A549 (cell line): ENCODE results near the gene CPAMD8.
A peak's percentile ranks its signal among the peaks of the same experiment; 100 is the strongest.

Source experiments
- CHD2 ChIP-seq: fragments of 150-350 bp; IDR thresholded peaks from 2 replicates; pipeline ENCODE4 v1.6.1; 2014; ENCODE audit warnings: low read length; ENCODE audit not compliant: partially characterized antibody
- CHD4 ChIP-seq: fragments of 200-600 bp; sonication (generic); IDR thresholded peaks from 2 replicates; pipeline ENCODE4 v1.6.1; 2016; ENCODE audit warnings: antibody characterized with exemption, mild to moderate bottlenecking, borderline replicate concordance
- CTCF ChIP-seq: fragments of >200 bp; sonication (Bioruptor Twin); formaldehyde crosslinking; IDR thresholded peaks from 3 replicates; pipeline ENCODE4 v1.5.1; 2016
- ESRRA ChIP-seq: fragments of 150-350 bp; IDR thresholded peaks from 2 replicates; pipeline ENCODE4 v1.6.1; 2014; ENCODE audit warnings: mild to moderate bottlenecking, low read length, borderline replicate concordance
- JUN ChIP-seq, 2 experiments: fragments of >200 bp; sonication (Bioruptor Twin); formaldehyde crosslinking; IDR thresholded peaks; 2 replicates in 1 of 2; 3 replicates in 1 of 2; pipeline ENCODE4 v1.6.1; 2016 to 2017
- MYC ChIP-seq: IDR thresholded peaks from 2 replicates; pipeline ENCODE4 v1.6.1; 2012; ENCODE audit warnings: mild to moderate bottlenecking, inconsistent platforms, low read length, improper control_type of control experiment, borderline replicate concordance
- POLR2A ChIP-seq: IDR thresholded peaks from 2 replicates; pipeline ENCODE4 v1.6.1; 2012; ENCODE audit warnings: mild to moderate bottlenecking, low read length
- POLR2AphosphoS2 ChIP-seq: conservative IDR thresholded peaks from 2 replicates; pipeline ENCODE4 v1.6.1; 2012; ENCODE audit warnings: low read length, improper control_type of control experiment, inconsistent platforms
- RFX5 ChIP-seq: fragments of 450-650 bp; IDR thresholded peaks from 2 replicates; pipeline ENCODE4 v1.7.1; 2014; ENCODE audit warnings: antibody characterized with exemption, mild to moderate bottlenecking, moderate library complexity
- TF ChIP-seq, protein P1 (sequence below): fragments of 200-600 bp; sonication (generic); IDR thresholded peaks from 2 replicates; pipeline ENCODE4 v1.6.1; 2016; ENCODE audit warnings: antibody characterized with exemption, mild to moderate bottlenecking, moderate library complexity
- TF ChIP-seq, protein P2 (sequence below): fragments of 150-350 bp; IDR thresholded peaks from 2 replicates; pipeline ENCODE4 v1.6.1; 2014; ENCODE audit warnings: low read depth, mild to moderate bottlenecking, low read length
- TF ChIP-seq, protein P3 (sequence below): fragments of 250-450 bp; sonication (Bioruptor Pico); IDR thresholded peaks from 2 replicates; pipeline ENCODE4 v1.5.0; 2021; ENCODE audit warnings: mild to moderate bottlenecking, moderate library complexity, borderline replicate concordance

GRCh38 chr19:17075864-17076542 is 49.4 kb upstream of the CPAMD8 start:
- TF ChIP-seq CTCF = no peak
- no peak for TF ChIP-seq POLR2A
- no peak for TF ChIP-seq RFX5
- TF ChIP-seq, protein P1, sequence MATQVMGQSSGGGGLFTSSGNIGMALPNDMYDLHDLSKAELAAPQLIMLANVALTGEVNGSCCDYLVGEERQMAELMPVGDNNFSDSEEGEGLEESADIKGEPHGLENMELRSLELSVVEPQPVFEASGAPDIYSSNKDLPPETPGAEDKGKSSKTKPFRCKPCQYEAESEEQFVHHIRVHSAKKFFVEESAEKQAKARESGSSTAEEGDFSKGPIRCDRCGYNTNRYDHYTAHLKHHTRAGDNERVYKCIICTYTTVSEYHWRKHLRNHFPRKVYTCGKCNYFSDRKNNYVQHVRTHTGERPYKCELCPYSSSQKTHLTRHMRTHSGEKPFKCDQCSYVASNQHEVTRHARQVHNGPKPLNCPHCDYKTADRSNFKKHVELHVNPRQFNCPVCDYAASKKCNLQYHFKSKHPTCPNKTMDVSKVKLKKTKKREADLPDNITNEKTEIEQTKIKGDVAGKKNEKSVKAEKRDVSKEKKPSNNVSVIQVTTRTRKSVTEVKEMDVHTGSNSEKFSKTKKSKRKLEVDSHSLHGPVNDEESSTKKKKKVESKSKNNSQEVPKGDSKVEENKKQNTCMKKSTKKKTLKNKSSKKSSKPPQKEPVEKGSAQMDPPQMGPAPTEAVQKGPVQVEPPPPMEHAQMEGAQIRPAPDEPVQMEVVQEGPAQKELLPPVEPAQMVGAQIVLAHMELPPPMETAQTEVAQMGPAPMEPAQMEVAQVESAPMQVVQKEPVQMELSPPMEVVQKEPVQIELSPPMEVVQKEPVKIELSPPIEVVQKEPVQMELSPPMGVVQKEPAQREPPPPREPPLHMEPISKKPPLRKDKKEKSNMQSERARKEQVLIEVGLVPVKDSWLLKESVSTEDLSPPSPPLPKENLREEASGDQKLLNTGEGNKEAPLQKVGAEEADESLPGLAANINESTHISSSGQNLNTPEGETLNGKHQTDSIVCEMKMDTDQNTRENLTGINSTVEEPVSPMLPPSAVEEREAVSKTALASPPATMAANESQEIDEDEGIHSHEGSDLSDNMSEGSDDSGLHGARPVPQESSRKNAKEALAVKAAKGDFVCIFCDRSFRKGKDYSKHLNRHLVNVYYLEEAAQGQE = no peak
- no peak for TF ChIP-seq POLR2AphosphoS2
- TF ChIP-seq, protein P2, sequence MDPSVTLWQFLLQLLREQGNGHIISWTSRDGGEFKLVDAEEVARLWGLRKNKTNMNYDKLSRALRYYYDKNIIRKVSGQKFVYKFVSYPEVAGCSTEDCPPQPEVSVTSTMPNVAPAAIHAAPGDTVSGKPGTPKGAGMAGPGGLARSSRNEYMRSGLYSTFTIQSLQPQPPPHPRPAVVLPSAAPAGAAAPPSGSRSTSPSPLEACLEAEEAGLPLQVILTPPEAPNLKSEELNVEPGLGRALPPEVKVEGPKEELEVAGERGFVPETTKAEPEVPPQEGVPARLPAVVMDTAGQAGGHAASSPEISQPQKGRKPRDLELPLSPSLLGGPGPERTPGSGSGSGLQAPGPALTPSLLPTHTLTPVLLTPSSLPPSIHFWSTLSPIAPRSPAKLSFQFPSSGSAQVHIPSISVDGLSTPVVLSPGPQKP = no peak
- no peak for TF ChIP-seq ESRRA
- no peak for TF ChIP-seq CHD4
- TF ChIP-seq, protein P3, sequence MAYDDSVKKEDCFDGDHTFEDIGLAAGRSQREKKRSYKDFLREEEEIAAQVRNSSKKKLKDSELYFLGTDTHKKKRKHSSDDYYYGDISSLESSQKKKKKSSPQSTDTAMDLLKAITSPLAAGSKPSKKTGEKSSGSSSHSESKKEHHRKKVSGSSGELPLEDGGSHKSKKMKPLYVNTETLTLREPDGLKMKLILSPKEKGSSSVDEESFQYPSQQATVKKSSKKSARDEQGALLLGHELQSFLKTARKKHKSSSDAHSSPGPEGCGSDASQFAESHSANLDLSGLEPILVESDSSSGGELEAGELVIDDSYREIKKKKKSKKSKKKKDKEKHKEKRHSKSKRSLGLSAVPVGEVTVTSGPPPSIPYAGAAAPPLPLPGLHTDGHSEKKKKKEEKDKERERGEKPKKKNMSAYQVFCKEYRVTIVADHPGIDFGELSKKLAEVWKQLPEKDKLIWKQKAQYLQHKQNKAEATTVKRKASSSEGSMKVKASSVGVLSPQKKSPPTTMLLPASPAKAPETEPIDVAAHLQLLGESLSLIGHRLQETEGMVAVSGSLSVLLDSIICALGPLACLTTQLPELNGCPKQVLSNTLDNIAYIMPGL (CRISPR knock-in tag) = no peak
- no peak for TF ChIP-seq MYC
- no peak for TF ChIP-seq CHD2
- TF ChIP-seq JUN (IDR thresholded peaks at IDR 0.05) = peak in 1 of 2 experiments; percentile 42; a peak in 1 of 5 replicates
